DND-41 (cell line): Measurements from ENCODE around the gene PLAGL1.

Source experiments
- EZH2 ChIP-seq: IDR thresholded peaks from 3 replicates; pipeline ENCODE4 v1.6.1; 2012; ENCODE audit warnings: borderline replicate concordance, low read depth, mild to moderate bottlenecking, moderate library complexity, low read length, inconsistent platforms; ENCODE audit not compliant: severe bottlenecking
- TF ChIP-seq, protein P1 (sequence below): IDR thresholded peaks from 2 replicates; pipeline ENCODE4 v1.5.1; 2012; ENCODE audit warnings: borderline replicate concordance, low read length, moderate library complexity, mild to moderate bottlenecking; ENCODE audit not compliant: poor library complexity, severe bottlenecking; ENCODE audit errors: extremely low read depth

DNA sequence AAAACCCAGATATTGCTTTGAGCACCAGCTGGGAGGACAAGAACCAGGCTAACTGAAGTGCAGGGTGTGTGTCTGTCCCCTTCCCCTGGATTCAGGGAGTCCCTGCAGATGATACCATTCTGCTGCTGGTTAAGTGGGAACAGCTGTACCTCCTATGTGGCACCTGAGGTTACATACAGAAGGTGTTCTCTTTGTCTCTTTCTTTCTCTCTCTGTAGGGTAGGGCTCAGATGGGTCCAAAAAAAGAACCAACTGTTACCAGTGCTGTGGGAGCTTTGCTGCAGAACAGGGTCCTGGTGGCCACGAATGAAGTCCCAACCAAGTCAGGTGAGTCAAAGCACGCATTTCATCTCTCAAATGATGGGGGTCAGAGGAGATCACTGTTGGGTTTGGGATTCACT lies 105.2 kb downstream of the PLAGL1 start:
- TF ChIP-seq, protein P1, sequence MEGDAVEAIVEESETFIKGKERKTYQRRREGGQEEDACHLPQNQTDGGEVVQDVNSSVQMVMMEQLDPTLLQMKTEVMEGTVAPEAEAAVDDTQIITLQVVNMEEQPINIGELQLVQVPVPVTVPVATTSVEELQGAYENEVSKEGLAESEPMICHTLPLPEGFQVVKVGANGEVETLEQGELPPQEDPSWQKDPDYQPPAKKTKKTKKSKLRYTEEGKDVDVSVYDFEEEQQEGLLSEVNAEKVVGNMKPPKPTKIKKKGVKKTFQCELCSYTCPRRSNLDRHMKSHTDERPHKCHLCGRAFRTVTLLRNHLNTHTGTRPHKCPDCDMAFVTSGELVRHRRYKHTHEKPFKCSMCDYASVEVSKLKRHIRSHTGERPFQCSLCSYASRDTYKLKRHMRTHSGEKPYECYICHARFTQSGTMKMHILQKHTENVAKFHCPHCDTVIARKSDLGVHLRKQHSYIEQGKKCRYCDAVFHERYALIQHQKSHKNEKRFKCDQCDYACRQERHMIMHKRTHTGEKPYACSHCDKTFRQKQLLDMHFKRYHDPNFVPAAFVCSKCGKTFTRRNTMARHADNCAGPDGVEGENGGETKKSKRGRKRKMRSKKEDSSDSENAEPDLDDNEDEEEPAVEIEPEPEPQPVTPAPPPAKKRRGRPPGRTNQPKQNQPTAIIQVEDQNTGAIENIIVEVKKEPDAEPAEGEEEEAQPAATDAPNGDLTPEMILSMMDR = no peak
- no peak for TF ChIP-seq EZH2
